GM21526 (cell line): ENCODE measurements around the gene BCLAF1.

Experiments used
- ATAC-seq: cut with Tn5 transposase; IDR thresholded peaks from one replicate; pipeline ENCODE4 v1.9.1; 2021; ENCODE audit warnings: moderate library complexity; ENCODE audit not compliant: unreplicated experiment, low FRiP score

Gene BCLAF1

GRCh38 chr6:136289579-136290409 lies at the start of gene BCLAF1:
BCLAF1 (minus strand) TSS chr6:136289846; CDS start chr6:136279866, 9,980 bp downstream.
- ATAC-seq = peak; percentile 94

- no peak for ATAC-seq
Measured at GRCh38 chr6:136338486-136338885, 48.8 kb upstream of the BCLAF1 start.

- no peak for ATAC-seq
Measured at GRCh38 chr6:136337606-136338005, 48.0 kb upstream of the BCLAF1 start.

DNA sequence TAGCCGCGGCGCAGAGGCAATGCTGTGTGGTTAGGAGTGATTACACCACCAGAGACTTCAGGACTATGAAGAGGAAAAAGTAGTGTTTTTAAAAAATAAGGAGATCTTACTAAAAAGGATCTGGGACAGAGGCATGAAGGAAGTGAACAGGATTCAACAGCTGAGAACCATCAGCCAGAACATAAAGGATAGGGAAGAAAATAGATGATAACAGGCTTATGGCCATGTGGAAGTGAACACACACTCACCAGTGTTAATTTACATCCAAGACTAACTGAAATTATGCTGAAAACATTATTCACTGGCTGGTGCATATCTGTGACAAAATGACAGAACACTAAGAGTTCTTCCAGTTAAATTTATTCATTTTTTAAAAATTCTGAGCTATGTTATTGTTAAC lies 47.5 kb upstream of the BCLAF1 start:
- ATAC-seq = no peak

DNA sequence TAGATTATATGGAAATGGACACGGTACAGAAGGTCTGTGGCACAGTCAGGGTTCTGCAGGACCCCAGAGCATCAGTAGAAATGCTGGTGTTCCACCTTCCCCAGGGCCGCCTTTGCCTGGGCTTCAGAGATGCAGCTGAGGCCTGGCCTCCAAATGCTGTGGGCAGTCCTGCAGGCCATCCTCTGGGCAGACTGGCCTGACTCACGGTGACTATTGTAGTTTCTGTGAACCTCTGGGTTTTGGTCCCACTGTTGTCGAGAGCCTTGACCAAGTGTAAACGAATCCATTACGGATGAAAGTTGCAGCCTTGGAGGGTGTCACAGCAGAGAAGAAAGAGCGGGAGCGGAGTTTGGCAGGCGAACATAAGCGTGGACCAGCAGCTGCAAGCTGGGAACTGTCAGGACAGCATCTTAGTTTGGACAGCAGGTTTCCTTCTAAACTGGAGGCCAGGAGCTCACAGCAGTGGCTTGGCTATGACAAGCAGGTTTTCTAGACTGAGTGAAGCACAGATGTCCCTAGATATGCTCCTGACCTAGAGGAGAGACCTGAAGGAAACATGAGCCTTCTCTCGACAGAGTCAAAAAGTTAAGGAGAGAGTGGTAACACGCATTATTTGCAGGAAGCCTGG lies 46.2 kb upstream of the BCLAF1 start:
- ATAC-seq = no peak

DNA sequence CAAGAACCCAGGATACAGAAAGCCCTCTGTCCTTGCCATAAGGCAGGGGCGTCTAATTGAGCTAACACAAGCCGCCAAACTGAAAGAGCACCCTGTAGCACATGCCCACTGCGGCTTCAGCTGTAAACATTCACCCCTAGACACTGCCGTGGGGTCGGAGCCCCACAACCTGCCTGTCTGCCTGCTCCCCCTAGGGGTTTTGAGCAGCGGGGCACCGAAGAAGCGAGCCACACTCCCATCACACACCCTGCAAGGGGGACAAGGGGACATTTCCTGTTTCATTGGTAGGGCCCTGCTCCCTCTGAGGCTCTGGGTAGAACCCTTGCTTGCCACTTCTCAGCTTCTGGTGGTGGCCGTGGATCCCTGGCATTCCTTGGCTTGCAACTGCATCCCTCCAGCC lies 45.2 kb upstream of the BCLAF1 start:
- ATAC-seq = no peak

DNA sequence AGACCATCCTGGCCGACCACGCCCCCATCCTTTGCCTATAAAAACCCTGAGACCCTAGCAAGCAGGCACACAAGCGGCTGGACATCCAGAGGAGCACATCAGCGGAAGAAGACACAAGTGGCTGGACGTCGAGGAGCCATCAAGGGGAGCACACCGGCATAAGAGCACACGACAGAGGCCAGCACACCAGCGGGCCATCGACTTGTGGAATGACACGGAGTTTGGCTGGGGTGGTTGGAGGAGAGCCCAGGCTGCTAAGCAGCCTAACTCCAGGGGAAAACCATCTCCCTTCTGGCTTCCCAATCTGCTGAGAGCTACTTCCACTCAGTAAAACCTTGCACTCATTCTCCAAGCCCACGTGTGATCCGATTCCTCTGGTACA lies 44.8 kb upstream of the BCLAF1 start:
- ATAC-seq = no peak

- no peak for ATAC-seq
Measured at GRCh38 chr6:136333824-136334464, 44.3 kb upstream of the BCLAF1 start.

- no peak for ATAC-seq
Measured at GRCh38 chr6:136331461-136331860, 41.8 kb upstream of the BCLAF1 start.

- ATAC-seq = no peak
Measured at GRCh38 chr6:136330634-136331033, 41.0 kb upstream of the BCLAF1 start.

DNA sequence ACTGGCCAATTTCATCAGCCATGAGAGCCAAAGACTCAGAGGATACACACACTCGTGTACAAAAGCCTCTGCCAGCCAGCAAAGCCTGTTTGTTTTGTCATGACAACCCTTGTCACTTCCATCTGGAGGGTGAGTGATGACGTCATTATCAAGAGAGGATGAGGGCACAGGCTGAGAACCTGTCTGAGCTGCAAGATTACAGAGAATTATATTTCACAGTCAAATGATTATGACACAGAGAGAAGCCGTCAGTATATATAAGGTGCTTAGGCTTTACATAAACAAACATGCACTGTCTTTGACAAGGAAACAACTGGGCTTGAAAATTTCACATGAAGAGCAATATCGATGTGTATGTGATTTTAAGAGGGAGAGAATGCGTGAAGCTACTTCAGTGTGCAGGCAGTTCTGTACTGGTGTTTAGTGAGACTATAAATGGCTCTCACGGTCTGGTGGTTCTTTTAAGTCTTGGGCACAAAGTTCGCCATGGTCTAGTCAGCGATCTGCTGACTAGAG lies 36.5 kb upstream of the BCLAF1 start:
- ATAC-seq = no peak

- ATAC-seq = no peak
Measured at GRCh38 chr6:136324686-136325380, 35.2 kb upstream of the BCLAF1 start.

- ATAC-seq = no peak
Measured at GRCh38 chr6:136323431-136324112, 33.9 kb upstream of the BCLAF1 start.

DNA sequence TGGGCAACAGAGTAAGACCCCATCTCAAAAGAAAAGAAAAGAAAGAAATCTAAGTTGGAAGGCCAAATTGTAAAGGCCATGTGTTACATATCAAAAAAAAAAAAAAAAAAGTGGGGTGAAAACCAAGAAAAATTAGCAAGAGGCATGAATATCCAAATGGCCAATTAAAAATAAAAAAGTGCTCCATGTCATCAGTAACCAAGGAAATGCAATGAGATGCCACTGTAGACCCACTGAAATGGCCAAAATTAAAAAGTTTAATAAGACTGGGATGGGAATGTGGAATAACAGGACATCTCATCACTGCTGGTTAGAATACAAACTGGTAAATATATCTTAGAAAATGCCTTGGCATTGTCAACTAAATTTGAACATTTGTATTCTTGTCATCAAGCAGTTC lies 30.1 kb upstream of the BCLAF1 start:
- ATAC-seq = no peak

GRCh38 chr6:136318676-136319075 lies 29.0 kb upstream of the BCLAF1 start:
- no peak for ATAC-seq

- ATAC-seq = no peak
Measured at GRCh38 chr6:136317971-136318370, 28.3 kb upstream of the BCLAF1 start.

GRCh38 chr6:136317021-136317694 lies 27.5 kb upstream of the BCLAF1 start:
- peak; percentile 68 for ATAC-seq

DNA sequence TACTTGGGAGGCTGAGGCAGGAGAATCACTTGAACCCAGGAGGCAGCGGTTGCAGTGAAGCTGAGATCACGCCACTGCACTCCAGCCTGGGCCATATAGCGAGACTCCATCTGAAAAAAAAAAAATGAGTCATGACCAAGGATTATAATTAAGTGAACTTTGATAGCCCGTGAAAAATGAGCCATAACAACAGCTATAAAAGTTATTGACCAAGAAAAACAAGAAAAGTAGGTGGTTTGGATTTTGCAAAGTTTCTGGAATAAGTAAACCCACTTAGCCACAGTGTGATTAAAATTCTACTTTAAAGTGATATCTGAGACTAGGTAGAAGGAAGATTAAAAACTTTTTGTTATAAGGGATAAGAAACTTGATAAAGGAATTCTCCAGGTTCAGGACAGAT lies 25.9 kb upstream of the BCLAF1 start:
- no peak for ATAC-seq

DNA sequence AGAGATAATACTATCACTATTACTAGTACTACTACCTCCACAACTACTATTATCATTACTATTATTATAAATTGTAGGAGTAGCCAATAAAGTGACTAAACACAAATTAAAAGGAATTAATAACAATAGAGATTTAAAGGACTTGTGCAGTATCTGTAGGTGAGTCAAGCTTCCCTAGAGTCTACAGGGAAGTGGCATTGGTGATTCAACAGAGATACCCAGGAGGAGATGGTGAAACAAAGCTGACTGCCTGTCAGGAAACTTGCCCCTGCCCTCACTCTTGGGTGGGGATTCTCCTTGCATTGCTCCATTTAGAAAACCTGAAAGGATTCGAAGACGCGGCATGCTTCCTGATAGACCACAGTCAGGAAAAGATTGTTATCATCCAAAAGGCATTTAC lies 23.3 kb upstream of the BCLAF1 start:
- no peak for ATAC-seq
